GM19467 (cell line): ENCODE results near the gene SLC25A21.
"Not testable (repeated sequence)": the region's sequence is repeated elsewhere in the genome, so short reads cannot be mapped to it uniquely, and the experiment has no call there.

Experiments
- ATAC-seq: cut with Tn5 transposase; IDR thresholded peaks from one replicate; pipeline ENCODE4 v1.9.1; 2021; ENCODE audit warnings: mild to moderate bottlenecking, moderate library complexity; ENCODE audit not compliant: unreplicated experiment

SLC25A21 gene

GRCh38 chr14:36996133-36996856 is 176.1 kb downstream of the SLC25A21 start:
- ATAC-seq = no peak

- ATAC-seq = no peak
These were observed 182.6 kb downstream of the SLC25A21 start for GRCh38 chr14:36989806-36990205.

GRCh38 chr14:36988989-36989388 is 183.4 kb downstream of the SLC25A21 start:
- no peak for ATAC-seq

- ATAC-seq = no peak
These were observed 183.8 kb downstream of the SLC25A21 start for GRCh38 chr14:36988568-36988967.

GRCh38 chr14:36986407-36986806 is 186.0 kb downstream of the SLC25A21 start:
- ATAC-seq = no peak

GRCh38 chr14:36981832-36982529 is 190.4 kb downstream of the SLC25A21 start:
- ATAC-seq = no peak

- ATAC-seq = not testable (repeated sequence)
These were observed 192.0 kb downstream of the SLC25A21 start for GRCh38 chr14:36980413-36980812.

GRCh38 chr14:36979863-36980262 is 192.5 kb downstream of the SLC25A21 start:
- no peak for ATAC-seq

GRCh38 chr14:36976571-36977023 is 195.8 kb downstream of the SLC25A21 start:
- ATAC-seq = no peak

- no peak for ATAC-seq
These were observed 196.6 kb downstream of the SLC25A21 start for GRCh38 chr14:36975834-36976233.

GRCh38 chr14:36974985-36975384 is 197.4 kb downstream of the SLC25A21 start:
- no peak for ATAC-seq

GRCh38 chr14:36973806-36974442 is 198.5 kb downstream of the SLC25A21 start:
- ATAC-seq = no peak

GRCh38 chr14:36971263-36971855 is 201.0 kb downstream of the SLC25A21 start:
- ATAC-seq = no peak

- ATAC-seq = no peak
These were observed 204.4 kb downstream of the SLC25A21 start for GRCh38 chr14:36967892-36968555.

GRCh38 chr14:36955967-36956366 is 216.4 kb downstream of the SLC25A21 start:
- no peak for ATAC-seq

GRCh38 chr14:36955376-36955775 is 217.0 kb downstream of the SLC25A21 start:
- ATAC-seq = no peak

GRCh38 chr14:36952689-36953088 is 219.7 kb downstream of the SLC25A21 start:
- no peak for ATAC-seq

- no peak for ATAC-seq
These were observed 221.0 kb downstream of the SLC25A21 start for GRCh38 chr14:36951380-36951911.

GRCh38 chr14:36950812-36951211 is 221.6 kb downstream of the SLC25A21 start:
- ATAC-seq = no peak

- no peak for ATAC-seq
These were observed 223.0 kb downstream of the SLC25A21 start for GRCh38 chr14:36949371-36949770.
